Measurements from ENCODE around the gene RECK. TPM values are rescaled to one million over a fixed set of nuclear protein-coding genes. Genes with fewer than 3 reads are reported as not detected.

RECK gene
- total RNA-seq, 1 experiment from 2014 or later = 10.3 TPM

DNA sequence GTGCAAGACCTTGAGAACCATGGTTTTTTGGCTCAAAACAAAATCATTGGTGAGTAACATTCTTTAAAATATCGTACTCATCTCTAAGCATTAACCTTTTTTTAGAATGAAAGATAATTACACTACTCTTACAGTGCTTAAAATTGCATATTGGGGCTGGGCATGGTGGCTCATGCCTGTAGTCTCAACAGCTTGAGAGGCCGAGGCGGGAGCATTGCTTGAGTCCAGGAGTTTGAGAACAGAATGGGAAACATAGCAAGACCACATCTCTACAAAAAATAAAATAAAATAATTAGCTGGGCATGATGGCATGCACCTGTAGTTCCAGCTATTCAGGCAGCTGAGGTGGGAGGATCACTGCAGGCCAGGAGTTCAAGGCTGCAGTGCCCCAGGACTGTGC, 2.9 kb upstream of the RECK start:
- H3K27me3 Mint-ChIP-seq (ENCODE audit: low read depth) = peaks cover 9% of the 10 kb centered on the region
- no peak overlapping the region for H3K4me3 Mint-ChIP-seq
- H2BK15ac ChIP-seq (ENCODE audit: low read depth, low read length) = no peak overlapping the region
- H4K91ac ChIP-seq (ENCODE audit: insufficient read length, low read depth, low read length) = no peak overlapping the region
- no peak overlapping the region for H3K4me2 ChIP-seq (ENCODE audit: insufficient read depth, insufficient read length, low read length)
- H3T11ph ChIP-seq (ENCODE audit: low read length) = no peak overlapping the region
- H3K27ac Mint-ChIP-seq = no peak overlapping the region
- H3K56ac ChIP-seq (ENCODE audit: insufficient read length, low read depth, low read length) = no peak overlapping the region
- peaks cover 12 to 13% of the 10 kb centered on the region in 2 experiments for H3K4me1 Mint-ChIP-seq
- no peaks in the 10 kb centered on the region for H3K27me3 ChIP-seq (ENCODE audit: insufficient read depth, low read length)
- H2BK12ac ChIP-seq (ENCODE audit: insufficient read length, low read depth, low read length) = no peak overlapping the region
- no peak overlapping the region for H4K5ac ChIP-seq (ENCODE audit: insufficient read length, low read depth, low read length)
- WGBS (ENCODE audit: extremely low coverage, insufficient read length, low lambda C conversion rate) = no CpG with 5 or more reads among the region's 3 CpGs
- no peaks in the 10 kb centered on the region for H3K9me3 ChIP-seq (ENCODE audit: control insufficient read depth, low read depth, low read length)
- no peak overlapping the region for H2AK5ac ChIP-seq (ENCODE audit: insufficient read length, low read length)
- H3K14ac ChIP-seq (ENCODE audit: insufficient read depth, low read length) = no peak overlapping the region
- no peak overlapping the region for H3K27ac ChIP-seq (ENCODE audit: insufficient read length, low read depth, low read length)
- peaks cover 3% of the 10 kb centered on the region; the same call in 1 of the 2 replicates for H3K79me2 ChIP-seq (ENCODE audit: insufficient read depth, low read length)
- no peak overlapping the region for H4K8ac ChIP-seq (replicated peaks; ENCODE audit: insufficient read length, low read depth, low read length)
- no peaks in the 10 kb centered on the region for H3K36me3 Mint-ChIP-seq (ENCODE audit: insufficient read depth in 1 of 3, low read depth in 3 of 3)
- no peaks in the 10 kb centered on the region for H3K79me1 ChIP-seq (ENCODE audit: insufficient read depth, low read depth, low read length, poor library complexity, severe bottlenecking)
- H3K23me2 ChIP-seq (ENCODE audit: insufficient read length, low read depth, low read length, poor library complexity, severe bottlenecking) = peaks cover 3% of the 10 kb centered on the region
- H3K9me3 Mint-ChIP-seq = no peaks in the 10 kb centered on the region
- no peak for TF ChIP-seq CTCF (conservative IDR thresholded peaks at IDR 0.05)
- DNase-seq = no peak
- H2AFZ ChIP-seq (ENCODE audit: low read length) = no peak overlapping the region
- H2BK20ac ChIP-seq (ENCODE audit: low read depth, low read length, poor library complexity, severe bottlenecking) = no peak overlapping the region
- H4K20me1 ChIP-seq (ENCODE audit: control insufficient read depth, insufficient read depth, insufficient read length) = peaks cover 2% of the 10 kb centered on the region
- H2BK5ac ChIP-seq (ENCODE audit: insufficient read length, low read length) = no peak overlapping the region
- no peak overlapping the region for H3K9ac ChIP-seq (ENCODE audit: extremely low read depth, insufficient read length, low read length)
- H3K4me1 ChIP-seq (ENCODE audit: insufficient read depth, low read length) = no peaks in the 10 kb centered on the region
- H3K23ac ChIP-seq (ENCODE audit: insufficient read length, low read depth, low read length) = no peak overlapping the region
- H3K18ac ChIP-seq (ENCODE audit: insufficient read length, low read depth, low read length) = no peak overlapping the region
- no peak overlapping the region for H2BK120ac ChIP-seq (ENCODE audit: low read depth, low read length, poor library complexity, severe bottlenecking)
- H3K4ac ChIP-seq (ENCODE audit: low read depth, low read length) = no peak overlapping the region

Measured in H9 (cell line).